ENCODE measurements around the gene CHMP1A.

- TF ChIP-seq GATA2 (IDR thresholded peaks at IDR 0.05; ENCODE audit: low read depth, low read length) = no peak
- no peak for TF ChIP-seq GATA3 (IDR thresholded peaks at IDR 0.05; ENCODE audit: low read depth, low read length)
Measured at GRCh38 chr16:89668790-89669158, 11.3 kb upstream of the CHMP1A start.
